ENCODE measurements around the gene NEK4.

DNA sequence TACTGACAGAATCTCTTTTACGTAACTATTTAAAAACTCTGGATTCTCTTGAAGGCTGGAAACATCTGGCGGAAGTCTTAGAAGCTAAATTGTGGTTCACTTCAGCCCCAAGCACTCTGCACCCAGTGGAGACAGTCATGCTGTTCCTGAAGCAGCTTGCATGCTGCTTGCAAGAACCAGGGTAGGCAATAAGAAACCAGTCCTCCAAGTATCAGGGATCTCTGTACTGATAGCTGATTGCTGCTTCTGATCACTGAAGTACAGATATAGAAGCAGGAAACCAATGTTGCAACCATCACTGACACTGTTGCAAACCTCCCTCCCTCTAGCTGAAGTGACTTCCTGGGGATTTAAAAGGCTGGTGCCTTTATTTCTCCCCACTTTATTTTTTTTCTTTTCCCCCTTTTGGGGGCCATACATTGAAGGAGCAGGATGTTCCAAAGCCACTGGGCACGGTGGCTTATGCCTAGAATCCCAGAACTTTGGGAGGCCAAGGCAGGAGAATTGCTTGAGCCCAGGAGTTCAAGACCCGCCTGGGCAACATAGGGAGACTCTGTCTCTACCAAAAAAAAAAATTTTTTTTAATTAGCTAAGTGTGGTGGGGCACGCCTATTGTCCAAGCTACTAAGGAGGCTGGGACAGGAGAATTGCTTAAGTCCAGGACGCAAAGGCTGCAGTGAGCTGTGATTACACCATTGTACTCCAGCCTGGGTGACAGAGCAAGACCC is 49.6 kb downstream of the NEK4 start:
- TF ChIP-seq POLR2AphosphoS5 (IDR thresholded peaks at IDR 0.05; ENCODE audit: low read depth, low read length) = no peak
- no peak for TF ChIP-seq TAF1 (IDR thresholded peaks at IDR 0.05; ENCODE audit: borderline replicate concordance, insufficient read depth, low read length)
- TF ChIP-seq SIN3A (IDR thresholded peaks at IDR 0.05; ENCODE audit: borderline replicate concordance, insufficient read depth, low read length) = no peak
- TF ChIP-seq, protein P1, sequence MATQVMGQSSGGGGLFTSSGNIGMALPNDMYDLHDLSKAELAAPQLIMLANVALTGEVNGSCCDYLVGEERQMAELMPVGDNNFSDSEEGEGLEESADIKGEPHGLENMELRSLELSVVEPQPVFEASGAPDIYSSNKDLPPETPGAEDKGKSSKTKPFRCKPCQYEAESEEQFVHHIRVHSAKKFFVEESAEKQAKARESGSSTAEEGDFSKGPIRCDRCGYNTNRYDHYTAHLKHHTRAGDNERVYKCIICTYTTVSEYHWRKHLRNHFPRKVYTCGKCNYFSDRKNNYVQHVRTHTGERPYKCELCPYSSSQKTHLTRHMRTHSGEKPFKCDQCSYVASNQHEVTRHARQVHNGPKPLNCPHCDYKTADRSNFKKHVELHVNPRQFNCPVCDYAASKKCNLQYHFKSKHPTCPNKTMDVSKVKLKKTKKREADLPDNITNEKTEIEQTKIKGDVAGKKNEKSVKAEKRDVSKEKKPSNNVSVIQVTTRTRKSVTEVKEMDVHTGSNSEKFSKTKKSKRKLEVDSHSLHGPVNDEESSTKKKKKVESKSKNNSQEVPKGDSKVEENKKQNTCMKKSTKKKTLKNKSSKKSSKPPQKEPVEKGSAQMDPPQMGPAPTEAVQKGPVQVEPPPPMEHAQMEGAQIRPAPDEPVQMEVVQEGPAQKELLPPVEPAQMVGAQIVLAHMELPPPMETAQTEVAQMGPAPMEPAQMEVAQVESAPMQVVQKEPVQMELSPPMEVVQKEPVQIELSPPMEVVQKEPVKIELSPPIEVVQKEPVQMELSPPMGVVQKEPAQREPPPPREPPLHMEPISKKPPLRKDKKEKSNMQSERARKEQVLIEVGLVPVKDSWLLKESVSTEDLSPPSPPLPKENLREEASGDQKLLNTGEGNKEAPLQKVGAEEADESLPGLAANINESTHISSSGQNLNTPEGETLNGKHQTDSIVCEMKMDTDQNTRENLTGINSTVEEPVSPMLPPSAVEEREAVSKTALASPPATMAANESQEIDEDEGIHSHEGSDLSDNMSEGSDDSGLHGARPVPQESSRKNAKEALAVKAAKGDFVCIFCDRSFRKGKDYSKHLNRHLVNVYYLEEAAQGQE (IDR thresholded peaks at IDR 0.05; ENCODE audit: insufficient read depth in 1 of 2, low read depth in 2 of 2, low read length in 2 of 2) = no peak

Data from PFSK-1 (cell line).